Measurements from ENCODE around the gene ABI3BP.

ABI3BP gene

DNA sequence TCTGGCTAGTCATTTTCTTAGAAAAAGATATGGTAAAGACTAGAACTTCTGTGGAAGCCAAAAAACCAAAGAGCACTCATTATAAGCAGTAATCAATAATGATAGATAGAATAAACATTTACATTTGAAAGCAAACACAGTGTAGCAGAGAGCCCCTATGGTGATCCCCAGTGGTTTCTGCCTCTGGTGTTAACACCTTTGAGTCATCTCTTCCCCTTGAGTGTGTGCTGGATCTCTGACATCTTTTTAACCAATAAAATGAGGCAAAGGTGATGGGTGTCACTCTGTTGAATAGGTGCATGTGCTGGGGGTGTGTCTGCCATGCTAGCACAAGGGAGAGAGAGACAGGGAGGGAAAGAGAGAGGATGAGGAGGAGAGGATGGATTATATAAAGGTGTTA, 162.3 kb downstream of the ABI3BP start:
- no peak for DNase-seq

DNA sequence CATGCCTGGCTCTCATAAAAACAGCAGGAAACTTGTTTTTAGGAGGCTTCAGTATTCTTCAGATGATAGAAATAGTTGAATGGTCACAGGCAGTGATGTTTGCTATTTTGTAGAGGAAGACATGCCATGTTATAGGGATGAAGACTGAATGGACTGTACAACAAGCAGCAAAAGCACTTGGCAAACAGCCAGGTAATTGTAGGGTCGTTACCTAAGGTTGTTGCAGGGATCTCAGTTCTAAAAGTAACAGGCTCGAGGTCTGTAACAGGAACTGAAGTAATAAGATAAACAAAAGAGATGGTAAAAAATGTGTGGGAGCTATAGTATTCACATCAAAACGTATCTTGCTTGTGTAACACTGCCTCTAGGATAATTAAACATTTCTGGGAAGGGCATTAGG, 167.6 kb downstream of the ABI3BP start:
- no peak for DNase-seq

DNA sequence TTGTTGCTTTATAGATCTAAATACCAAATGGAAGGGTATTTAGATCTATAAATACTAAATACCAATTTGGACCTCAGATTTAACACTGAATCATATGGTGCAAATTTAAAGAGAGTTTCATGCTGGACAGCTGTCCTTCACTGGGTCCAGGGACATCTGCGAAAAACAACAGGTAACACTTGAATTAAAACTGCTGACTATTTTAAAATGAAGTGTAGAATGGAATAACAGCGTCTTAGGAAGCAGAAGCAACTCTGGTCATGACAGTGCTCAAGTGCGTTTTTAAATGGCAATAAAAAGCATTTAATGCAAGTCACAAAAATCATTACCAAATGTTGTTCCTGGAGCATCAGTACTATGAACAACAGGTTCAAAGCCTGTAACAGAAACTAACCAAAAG, 177.6 kb downstream of the ABI3BP start:
- no peak for DNase-seq

DNA sequence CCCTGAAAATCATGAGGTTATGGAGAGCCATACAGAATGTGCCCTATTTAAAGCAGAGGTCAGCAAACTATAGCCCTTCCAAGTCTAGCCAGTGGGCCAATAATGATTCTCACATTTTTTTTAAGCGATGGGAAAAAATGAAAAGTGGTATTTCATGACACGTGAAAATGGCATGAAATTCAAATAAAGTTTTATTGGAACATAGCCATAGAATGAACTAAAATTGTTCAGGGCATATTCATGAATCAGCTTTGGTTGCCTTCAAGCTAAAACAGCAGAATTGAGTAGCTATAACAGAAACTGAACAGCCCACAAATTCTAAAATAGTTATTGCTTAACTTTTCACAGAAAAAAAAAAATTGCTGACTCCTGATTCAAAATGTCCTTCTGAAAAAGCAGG, 179.4 kb downstream of the ABI3BP start:
- DNase-seq, result no peak

DNA sequence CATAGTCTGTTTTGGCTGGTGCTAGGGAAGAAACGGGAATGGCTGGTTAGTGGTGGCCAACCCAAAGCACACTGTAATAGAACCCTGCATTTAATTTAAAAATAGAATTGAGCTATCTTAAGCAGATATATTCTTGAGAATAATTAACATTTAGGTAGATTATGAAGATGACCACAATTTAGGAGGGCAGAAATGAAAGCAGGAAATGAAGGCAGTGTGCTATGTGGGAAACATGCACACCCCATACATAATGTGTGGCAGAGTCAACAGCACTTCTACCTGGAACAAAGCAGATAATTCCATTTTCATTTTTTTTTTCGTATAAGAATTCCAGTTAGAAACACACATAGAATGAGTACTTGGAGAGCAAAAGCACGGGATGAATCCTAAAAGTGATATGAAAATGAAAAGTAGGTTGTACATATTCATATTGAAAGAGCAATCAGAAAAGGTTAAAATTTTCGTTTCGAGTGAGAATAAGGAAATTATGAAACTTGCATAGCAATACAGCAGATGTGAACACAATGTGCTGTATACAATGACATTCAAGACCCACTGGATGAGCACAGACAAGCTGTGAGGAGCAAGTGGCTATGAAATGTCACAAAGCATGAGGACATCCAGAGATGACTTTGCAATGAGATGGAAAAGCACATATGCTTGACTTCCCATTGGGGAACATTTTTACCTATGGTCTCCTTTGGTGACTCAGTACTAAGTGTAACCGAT, 181.3 kb downstream of the ABI3BP start:
- no peak for DNase-seq

DNA sequence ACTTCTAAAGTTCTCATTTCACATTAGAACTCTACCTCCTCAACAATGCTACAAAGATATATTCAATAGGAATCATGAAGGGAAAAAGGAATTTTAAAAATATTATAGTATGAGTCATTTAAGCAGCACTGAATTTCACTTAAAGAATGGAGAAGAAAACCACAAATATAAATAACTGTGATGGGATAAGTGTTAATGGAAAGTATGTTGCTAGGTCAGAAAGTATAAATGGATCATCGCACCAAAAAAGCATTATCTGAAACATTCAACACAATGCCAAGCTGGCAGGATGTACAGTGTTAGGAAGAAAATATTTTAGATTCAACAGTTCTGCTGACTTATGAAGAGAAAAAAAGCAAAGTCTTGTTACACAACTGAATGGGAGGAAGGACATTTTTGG, 182.6 kb downstream of the ABI3BP start:
- no peak for DNase-seq

DNA sequence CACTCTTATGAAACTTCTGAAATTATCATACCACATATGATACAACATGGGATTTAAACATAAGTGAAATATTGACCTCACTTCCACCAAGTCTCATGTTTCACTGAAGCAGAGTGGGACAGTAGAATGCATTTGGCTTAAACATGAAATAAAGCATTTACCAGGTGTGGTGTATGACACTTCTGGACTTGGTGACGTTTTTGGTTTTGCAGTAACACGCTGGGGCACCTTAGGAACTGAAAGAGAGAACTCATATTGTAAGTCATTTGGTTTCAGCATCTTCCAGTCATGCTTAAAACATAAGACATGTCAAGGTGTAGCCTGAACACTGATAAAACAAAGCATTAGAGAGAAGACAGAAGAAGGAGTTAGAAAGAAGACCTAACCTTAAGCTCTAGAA, 188.6 kb downstream of the ABI3BP start:
- DNase-seq, result no peak

DNA sequence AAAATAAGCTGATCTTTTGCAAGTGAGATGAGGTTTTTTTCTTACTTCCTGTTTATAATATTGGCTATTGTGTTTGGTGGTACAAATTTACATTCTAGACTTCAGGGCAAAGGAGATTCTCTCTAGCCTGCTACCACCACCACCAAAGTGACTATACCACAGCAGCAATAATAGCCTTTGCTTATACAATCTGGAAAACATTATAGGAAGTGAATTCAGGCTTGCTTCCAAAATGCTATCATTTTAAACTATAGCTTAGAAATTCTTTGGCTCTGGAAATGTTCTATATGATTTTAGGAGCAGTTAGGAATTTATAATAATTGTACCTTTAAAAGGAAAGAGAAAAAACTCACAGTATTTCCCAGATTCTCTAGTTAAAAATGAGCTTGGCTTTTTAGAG, 189.5 kb downstream of the ABI3BP start:
- no peak for DNase-seq

DNA sequence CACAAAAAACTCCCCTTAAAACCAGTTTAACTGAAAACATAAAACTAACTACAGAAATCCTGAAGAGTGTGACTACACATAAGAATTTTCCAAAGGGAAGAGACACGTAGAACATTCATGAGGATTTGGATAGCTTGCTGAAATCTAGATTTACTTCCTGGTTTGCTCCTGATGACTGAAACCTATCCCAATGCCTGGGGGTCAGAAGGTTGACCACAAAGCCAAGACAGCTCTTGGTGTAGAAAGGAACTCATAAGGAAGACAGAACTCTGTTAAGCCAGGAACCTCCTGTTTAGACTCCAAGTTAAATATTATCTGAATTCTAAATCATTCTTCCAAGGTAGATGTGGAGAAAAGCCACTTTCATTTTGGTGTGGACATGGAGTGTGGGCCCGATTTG, 191.1 kb downstream of the ABI3BP start:
- DNase-seq, result no peak

DNA sequence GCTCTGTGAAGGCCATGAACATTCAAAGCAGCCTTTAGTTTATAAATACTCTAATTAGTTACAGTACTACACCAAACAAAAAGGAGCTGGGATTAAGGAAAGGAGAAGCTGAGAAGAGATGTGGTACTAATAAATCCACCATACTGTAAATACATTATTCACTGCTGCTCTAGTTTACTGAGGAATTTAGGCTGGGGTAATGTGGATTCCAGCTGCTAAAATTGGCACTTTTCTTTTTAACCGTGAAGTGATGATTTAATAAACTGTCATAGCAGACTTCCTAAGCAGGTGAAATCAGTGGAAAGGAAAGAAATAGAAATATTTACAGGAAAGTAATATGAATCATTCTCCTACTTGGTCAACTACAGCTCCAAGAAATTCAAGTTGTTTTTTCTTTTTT, 195.2 kb downstream of the ABI3BP start:
- no peak for DNase-seq

DNA sequence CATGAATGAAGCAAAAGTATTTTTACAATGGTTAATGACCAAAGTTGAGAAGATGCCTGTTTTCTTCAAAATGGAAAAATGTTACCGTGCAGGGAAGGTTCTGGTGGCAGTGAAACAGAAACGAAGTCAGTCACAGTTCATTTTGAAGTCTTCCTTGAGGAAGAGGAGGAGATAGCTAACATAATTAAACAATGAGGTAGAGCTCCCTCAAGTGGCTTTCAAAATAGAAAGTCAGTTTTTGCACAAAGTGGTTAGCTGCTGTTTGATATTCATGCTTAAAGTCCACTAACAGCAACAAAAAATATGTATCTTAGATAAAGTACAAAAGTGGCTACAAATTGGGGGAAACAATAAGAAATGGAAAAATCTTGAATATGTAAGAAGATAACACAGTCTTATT, 196.7 kb downstream of the ABI3BP start:
- no peak for DNase-seq

DNA sequence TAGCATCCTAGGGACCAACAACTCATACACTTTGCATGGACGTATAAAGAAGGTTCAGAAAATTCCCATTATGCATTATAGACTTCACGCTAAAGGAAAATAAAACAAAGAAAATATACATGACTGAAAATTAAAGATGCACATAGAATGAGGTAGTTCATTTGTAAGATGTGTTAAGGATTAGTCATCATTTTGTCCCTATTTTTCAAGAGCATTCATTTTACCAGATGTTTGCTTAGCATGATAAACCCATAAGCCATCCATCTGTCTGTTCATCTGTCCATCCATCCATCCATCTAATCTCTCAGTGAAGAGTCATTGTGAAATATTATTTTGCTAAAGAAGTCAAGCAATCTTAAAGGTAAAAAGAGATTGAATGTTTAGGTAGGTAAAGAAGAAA, 203.6 kb downstream of the ABI3BP start:
- no peak for DNase-seq

DNA sequence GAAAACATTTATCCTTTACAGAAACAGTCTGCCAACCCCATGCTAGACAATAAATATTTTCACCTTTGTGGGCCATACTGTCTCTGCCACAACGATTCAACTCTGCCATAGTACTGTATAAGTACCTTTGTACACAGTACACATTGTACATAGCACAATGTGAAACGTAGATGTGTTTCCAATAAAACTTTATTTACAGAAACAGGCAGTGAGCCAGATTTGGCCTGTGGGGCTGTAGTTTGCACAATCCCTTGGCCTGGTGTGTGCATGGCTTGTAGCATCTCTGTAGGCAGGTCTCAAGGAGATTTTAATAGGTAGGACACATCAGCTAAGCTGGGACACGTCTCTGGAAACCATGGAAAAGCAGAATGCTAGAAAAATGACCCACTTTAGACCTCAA, 209.6 kb downstream of the ABI3BP start:
- DNase-seq, result no peak

DNA sequence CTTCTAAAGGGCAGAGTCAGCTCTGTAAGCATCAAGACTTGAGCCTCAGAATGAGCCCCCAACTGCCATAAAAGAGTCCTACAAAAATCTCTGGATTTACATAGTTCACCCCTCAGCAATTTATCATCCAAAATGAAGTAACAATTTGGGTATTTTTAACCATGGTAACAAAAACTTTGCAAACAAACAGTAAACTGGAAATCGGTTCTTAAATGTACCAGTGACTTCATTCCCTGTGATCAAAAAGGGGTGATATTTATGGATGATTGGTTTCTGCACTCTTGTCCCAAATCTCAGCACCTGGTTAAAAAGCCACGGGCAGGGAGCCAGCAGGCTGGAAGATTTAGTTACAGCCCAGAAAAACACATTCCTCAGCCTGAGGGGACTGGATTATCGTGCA, 210.3 kb downstream of the ABI3BP start:
- no peak for DNase-seq

DNA sequence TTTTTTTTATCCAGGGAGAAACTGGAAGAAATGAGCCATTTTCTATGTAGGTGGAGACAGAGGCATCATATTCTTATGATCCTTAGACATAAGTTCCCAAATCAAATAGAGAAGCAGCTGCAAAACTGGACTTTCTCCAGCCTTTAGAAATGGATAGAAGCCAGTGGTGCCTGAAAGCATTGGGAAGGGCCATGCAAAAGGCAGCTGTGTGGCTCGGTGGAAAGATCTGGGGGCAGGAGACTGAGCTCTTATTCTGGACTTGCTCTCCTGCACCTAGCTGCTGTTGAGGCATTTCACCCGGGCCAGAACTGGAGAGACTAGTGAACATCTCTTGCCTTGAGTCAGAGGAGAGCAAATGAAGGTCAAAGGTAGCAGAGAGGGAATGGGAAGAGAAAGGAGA, 210.9 kb downstream of the ABI3BP start:
- no peak for DNase-seq

DNA sequence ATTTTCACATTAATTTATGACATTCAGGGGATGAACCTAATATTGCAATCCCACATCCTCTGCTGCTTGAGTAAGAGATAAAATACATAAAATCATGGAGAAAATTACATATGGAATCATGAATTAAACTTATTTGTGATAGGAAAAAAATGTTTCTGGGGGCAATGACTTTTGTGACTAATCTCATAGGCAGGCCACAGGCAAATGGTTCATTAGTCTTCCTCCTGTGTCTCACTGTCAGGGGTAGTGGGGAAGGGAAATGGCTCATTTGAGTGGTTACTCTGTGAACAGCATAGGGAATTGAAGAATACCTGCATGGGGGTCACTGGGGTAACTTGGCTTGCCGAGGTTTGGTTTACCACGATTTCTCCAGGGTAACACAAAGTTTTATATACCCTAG, 211.9 kb downstream of the ABI3BP start:
- DNase-seq, result no peak

DNA sequence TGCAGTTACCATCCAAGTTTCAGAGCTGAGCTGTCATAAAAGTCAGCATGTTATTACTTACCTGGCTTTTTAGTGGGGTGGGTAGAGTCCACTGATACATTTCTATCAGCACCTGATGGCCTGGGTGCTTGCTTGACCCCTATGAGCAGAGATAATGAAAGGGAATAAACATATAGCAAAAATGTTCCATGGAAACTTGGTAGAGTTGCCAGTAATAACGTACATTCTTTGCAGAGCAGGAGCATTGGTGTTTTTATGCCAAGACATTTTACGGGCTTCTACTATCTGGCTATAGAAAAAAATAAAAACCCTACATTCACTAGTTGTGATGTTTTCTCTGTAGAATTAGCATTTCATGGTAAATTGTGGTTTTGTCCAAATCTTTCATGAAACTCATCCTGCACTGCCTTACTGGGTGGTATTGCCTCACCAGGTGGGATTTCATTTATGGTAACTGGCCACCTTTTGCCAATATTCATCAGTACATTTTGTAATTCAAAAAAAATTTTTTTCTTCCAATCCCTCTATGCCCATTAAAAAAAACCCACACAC, 213.1 kb downstream of the ABI3BP start:
- DNase-seq, result no peak

DNA sequence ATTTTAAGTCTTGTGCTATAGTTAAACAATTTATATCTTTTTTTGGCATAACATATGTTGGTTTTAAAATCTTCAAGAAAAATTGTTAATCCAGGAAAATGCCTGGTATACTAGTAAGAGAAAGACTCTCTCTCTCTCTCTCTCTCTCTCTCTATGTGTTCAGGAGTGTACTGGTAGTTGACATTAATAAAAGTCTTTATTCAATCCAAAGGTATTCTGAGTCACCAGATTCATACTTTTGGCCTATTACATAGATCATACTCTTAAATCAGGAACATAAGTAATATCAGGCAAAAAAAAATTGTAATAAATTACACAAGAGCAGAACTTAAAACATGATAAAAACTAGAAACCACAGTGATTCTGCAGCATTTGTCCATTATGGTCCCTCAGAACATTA, 213.7 kb downstream of the ABI3BP start:
- DNase-seq, result no peak

DNA sequence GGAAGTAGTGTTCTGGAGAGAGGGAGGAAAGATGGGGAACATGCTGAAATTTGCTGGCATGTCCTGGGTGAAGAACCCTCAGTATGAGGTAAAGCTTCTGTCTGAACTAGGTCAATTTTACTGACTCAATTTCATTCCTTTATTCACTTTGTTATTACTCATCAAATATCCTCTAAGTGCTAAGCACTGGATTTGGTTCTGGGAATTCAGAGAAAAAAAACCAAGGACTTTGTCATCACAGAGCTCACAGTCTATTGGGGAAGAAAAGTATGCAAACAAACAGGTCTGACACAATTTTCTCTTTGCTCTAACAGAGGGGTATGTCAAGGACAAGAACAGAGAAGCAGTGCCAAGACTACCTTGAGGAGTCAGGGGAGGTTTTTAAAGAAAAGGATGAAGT, 215.9 kb downstream of the ABI3BP start:
- no peak for DNase-seq

DNA sequence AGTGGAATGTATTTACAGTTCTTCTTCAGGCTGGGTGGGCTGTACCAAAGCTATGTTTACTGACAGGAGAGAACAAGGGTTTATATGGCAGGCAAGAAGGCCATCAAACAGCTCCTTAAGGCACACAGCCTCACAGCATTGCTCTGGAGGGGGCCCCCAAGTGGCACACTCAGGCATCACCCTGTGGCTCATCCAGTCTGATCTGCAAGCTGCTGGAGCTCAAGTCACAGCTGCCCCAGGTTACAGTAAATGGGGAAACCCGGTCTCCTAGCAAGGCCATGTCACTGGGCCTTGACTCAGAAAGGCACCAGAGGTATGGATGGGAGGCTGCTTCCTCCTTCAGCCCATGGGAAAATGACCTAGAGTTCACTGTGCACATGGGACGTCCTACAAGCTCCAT, 216.5 kb downstream of the ABI3BP start:
- DNase-seq, result no peak

DNA sequence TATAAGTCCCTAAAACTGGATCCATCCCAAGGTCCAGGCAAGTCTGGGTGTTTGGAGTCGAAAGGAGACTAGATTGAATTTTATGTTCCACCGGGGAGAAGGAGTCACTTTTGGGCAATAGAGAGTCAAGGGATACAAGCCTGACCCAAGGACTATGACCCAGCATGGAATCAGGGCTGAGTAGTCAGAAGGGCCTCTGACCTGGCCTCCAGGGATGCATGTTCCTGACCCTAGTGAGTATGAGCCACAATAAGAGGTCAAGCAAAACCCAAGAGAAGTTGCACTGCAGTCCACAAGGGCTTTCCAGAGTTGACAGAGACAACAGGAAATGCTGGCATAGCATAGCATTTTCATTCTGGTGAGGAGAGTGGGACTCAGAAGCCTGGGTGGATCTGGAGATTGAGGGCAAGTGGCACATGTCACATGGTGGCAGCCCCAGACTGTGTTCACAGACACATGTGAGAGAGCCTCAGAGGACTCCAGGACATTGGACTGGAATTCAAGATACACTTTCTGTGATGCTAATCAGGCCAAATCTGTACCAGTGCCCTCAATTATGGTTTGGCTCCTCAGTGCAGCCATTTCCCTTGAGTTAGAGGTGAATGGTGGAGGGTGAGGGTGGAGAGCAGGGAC, 217.0 kb downstream of the ABI3BP start:
- DNase-seq, result no peak

DNA sequence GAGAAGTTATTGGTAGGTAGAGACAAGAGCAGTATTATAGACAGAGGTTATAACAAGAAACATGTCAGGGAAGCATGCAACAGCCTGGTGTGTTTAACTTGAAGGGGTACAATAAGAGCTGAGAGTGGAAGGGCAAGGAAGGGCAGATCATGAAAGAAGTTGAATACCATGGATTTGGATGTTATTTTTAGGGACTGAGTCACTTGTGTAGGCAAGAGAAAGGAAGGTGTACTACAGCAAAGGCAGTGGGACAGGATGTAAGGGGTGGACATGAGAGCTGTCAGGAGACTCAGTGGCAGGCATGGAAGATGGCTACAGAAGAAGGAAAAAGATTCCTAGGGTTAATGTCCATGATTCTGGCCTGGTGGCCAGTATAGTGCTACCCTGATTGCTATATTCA, 217.6 kb downstream of the ABI3BP start:
- DNase-seq, result no peak

DNA sequence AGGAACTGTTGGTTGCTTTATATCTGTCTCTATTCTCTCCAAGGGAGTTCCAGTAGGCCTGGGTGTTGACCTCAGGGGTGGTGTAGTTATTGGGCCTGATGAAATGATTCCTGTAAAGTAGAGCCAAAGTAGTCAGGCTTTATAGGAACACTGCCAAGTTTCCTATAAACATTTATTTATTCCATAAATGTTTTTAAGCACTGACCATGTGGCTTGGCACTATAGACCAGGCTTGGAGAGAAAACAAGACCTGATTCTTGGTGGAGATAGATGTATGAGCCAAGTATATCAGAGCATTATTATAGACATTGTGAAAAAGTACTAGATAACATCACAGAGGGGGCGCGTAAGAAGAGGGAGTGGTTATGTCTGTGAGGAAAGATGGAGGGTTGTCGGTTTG, 218.0 kb downstream of the ABI3BP start:
- no peak for DNase-seq

DNA sequence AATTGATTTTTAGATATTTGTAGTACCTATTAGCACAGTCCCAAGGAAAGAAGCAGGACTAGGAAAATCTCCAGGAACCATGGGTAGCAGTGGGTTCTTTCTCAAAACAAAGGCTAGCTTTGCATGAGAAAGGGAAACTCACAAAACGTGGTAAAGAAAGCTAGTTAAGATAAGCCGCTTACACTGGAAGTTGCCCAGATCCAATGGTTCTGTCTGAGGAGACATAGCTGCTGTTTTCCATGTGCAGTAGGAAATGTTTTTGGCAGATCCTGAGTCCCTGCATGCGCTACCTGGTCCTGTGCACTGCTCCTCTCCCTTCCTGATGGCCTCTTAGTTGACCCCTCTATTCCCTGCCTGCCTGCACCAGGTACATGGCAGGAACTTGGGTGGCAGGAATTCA, 223.5 kb downstream of the ABI3BP start:
- DNase-seq, result no peak

DNA sequence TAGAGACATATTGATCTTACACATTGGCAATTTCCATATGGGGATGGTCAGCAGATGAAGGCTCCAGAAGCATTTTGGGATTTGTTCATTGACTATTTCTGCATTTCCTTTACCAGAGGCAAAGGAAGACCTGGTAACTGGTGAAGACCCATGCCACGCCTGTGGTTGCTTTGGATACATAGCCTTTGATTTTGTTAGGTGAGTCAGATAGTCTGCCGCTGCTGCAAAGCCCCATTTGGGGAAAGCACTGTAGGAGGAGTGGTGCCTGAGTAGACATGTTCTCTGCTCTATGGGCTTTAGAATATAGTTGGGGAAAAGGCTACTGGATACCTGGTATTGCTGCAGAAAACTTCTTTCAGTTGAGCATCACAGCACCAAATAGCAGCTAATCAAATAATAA, 227.2 kb downstream of the ABI3BP start:
- DNase-seq, result no peak
